Measurements from ENCODE around the gene ALS2. TPM values are rescaled to one million over a fixed set of nuclear protein-coding genes. Genes with fewer than 3 reads are reported as not detected.

Gene ALS2
- total RNA-seq, 1 experiment from 2014 or later: 28.4 TPM

DNA sequence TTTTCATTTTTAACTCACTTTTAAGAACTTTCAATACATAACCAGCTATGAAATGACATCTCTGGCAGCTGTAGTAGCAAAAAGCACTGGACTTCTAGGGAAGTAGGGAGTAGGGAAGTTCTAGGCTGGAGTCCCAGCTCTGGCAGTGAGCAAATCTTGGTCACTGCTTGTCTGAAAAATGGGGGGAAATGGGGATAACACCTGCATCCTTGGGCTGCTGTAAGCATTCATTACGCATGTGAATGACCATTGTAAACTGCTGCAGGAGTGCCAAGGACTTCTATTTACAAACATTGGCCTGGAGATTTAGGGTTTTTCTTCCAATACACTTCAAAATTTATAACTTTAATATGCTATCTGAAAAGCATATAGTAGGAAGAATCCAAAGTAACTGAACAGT, 81.3 kb downstream of the ALS2 start:
- Histone ChIP-seq H3K9ac (ENCODE audit: extremely low read depth, insufficient read length, low read length) (no peak overlapping the region), H3K18ac (ENCODE audit: insufficient read length, low read depth, low read length) (no peak overlapping the region), H3K14ac (ENCODE audit: insufficient read depth, low read length) (no peak overlapping the region), H4K8ac (replicated peaks; ENCODE audit: insufficient read length, low read depth, low read length) (no peak overlapping the region), H4K5ac (ENCODE audit: insufficient read length, low read depth, low read length) (no peak overlapping the region), H2BK5ac (ENCODE audit: insufficient read length, low read length) (no peak overlapping the region), H2BK12ac (ENCODE audit: insufficient read length, low read depth, low read length) (no peak overlapping the region), H4K20me1 (ENCODE audit: control insufficient read depth, insufficient read depth, insufficient read length) (no peaks in the 10 kb centered on the region), H4K91ac (ENCODE audit: insufficient read length, low read depth, low read length) (no peak overlapping the region), H2BK15ac (ENCODE audit: low read depth, low read length) (no peak overlapping the region), H2AFZ (ENCODE audit: low read length) (no peak overlapping the region), H3T11ph (ENCODE audit: low read length) (no peak overlapping the region), H3K4me2 (ENCODE audit: insufficient read depth, insufficient read length, low read length) (no peak overlapping the region), H3K23me2 (ENCODE audit: insufficient read length, low read depth, low read length, poor library complexity, severe bottlenecking) (no peaks in the 10 kb centered on the region), H3K9me3 (ENCODE audit: control insufficient read depth, low read depth, low read length) (no peaks in the 10 kb centered on the region), H3K79me1 (ENCODE audit: insufficient read depth, low read depth, low read length, poor library complexity, severe bottlenecking) (no peaks in the 10 kb centered on the region), H3K56ac (ENCODE audit: insufficient read length, low read depth, low read length) (no peak overlapping the region), H2AK5ac (ENCODE audit: insufficient read length, low read length) (no peak overlapping the region), H3K27ac (ENCODE audit: insufficient read length, low read depth, low read length) (no peak overlapping the region), H3K27me3 (ENCODE audit: insufficient read depth, low read length) (no peaks in the 10 kb centered on the region), H3K79me2 (ENCODE audit: insufficient read depth, low read length) (no peaks in the 10 kb centered on the region), H3K23ac (ENCODE audit: insufficient read length, low read depth, low read length) (no peak overlapping the region), H3K4me1 (ENCODE audit: insufficient read depth, low read length) (peaks cover 21% of the 10 kb centered on the region), H2BK120ac (ENCODE audit: low read depth, low read length, poor library complexity, severe bottlenecking) (no peak overlapping the region), H2BK20ac (ENCODE audit: low read depth, low read length, poor library complexity, severe bottlenecking) (no peak overlapping the region), H3K4ac (ENCODE audit: low read depth, low read length) (no peak overlapping the region)
- Mint-ChIP-seq H3K4me3 (no peak overlapping the region), H3K36me3 (ENCODE audit: insufficient read depth in 1 of 3, low read depth in 3 of 3) (peaks cover 2 to 18% (median 15%) of the 10 kb centered on the region in 3 experiments; a peak in 6 of 7 replicates), H3K9me3 (no peaks in the 10 kb centered on the region), H3K27ac (peak overlapping the region; percentile 35 to 88 (median 74); a peak in 4 of 7 replicates), H3K4me1 (peaks cover 52 to 56% of the 10 kb centered on the region in 2 experiments), H3K27me3 (ENCODE audit: low read depth) (no peaks in the 10 kb centered on the region)
- TF ChIP-seq, protein P1, sequence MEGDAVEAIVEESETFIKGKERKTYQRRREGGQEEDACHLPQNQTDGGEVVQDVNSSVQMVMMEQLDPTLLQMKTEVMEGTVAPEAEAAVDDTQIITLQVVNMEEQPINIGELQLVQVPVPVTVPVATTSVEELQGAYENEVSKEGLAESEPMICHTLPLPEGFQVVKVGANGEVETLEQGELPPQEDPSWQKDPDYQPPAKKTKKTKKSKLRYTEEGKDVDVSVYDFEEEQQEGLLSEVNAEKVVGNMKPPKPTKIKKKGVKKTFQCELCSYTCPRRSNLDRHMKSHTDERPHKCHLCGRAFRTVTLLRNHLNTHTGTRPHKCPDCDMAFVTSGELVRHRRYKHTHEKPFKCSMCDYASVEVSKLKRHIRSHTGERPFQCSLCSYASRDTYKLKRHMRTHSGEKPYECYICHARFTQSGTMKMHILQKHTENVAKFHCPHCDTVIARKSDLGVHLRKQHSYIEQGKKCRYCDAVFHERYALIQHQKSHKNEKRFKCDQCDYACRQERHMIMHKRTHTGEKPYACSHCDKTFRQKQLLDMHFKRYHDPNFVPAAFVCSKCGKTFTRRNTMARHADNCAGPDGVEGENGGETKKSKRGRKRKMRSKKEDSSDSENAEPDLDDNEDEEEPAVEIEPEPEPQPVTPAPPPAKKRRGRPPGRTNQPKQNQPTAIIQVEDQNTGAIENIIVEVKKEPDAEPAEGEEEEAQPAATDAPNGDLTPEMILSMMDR (conservative IDR thresholded peaks at IDR 0.05): no peak
- WGBS (ENCODE audit: extremely low coverage, insufficient read length, low lambda C conversion rate): no CpG with 5 or more reads among the region's 1 CpG
- no peak for DNase-seq
